HG02981 (cell line): Measurements from ENCODE around the gene C1orf116.

Source experiments
- ATAC-seq: cut with Tn5 transposase; IDR thresholded peaks from one replicate; pipeline ENCODE4 v1.9.1; 2021; ENCODE audit warnings: mild to moderate bottlenecking, moderate library complexity; ENCODE audit not compliant: unreplicated experiment

The C1orf116 gene

DNA sequence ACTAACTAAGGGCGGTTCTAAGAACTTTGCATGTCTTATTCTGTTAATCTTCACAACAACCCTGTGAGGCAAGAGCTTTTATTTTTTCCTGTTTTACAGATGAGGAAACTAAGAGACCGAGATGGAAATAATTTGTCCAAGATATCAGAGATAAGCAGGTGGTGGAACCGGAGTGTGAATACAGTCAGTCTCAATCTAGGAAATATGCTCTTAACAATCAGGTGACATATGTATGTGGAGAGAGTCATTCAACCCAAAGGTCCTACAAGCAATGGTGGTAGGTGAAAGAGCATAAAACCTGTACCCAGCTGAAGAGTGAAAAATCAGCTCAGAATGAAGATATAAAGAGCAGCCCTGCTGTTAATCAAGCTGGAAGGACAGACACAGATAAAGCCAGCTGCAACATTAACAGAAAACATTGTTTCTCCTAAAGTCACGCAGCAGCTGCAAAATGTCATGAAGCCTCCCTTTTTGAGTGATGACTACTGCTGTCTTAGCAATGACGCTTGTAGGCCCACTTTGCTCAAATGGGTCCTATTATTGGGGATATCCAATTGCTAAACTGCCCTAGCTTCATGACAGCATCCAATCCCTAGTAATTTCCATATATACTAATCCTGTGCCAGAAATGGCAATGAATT lies 31.8 kb downstream of the C1orf116 start:
- ATAC-seq: no peak

GRCh38 chr1:206998816-206999215 lies 33.7 kb downstream of the C1orf116 start:
- ATAC-seq: no peak

- no peak for ATAC-seq
Observed at GRCh38 chr1:206992790-206993189, 39.8 kb downstream of the C1orf116 start.

GRCh38 chr1:206987873-206988272 lies 44.7 kb downstream of the C1orf116 start:
- no peak for ATAC-seq

DNA sequence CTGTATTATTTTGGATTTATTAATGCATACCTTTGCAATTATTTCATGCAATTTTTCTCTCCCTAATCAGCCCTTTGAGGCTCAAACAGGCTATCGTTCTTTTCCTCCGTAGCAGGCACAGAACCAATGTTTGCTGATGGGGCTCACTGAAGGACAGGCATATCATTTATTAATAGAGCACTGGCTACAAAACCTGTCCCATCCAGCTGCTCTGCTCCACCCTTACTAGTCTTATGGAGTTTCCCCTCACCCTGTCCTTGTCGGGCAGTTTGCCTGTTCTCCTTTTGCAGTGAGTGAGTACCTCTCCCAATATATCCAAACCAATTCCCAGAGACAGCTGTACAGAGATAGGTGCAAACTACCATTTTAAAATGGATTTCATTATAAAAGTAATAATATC lies 45.7 kb downstream of the C1orf116 start:
- ATAC-seq: no peak

DNA sequence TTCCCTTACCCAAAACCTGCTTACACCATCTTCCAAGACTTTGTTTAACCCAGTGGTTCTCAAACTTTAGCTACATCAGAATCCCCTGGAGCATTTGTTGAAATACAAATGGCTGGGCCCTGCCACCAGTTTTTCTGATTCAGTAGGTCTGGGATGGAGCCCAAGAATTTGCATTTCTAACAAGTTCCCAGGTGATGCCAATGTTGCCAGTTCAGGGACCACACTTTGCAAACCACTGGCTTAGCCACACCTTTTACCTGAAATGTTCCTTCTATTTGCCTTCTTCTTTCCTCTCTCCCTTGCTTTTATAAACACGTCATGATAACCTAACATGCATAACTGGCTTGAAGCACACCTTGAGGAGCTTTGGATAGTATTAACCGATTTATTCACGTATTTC lies 46.2 kb downstream of the C1orf116 start:
- no peak for ATAC-seq

DNA sequence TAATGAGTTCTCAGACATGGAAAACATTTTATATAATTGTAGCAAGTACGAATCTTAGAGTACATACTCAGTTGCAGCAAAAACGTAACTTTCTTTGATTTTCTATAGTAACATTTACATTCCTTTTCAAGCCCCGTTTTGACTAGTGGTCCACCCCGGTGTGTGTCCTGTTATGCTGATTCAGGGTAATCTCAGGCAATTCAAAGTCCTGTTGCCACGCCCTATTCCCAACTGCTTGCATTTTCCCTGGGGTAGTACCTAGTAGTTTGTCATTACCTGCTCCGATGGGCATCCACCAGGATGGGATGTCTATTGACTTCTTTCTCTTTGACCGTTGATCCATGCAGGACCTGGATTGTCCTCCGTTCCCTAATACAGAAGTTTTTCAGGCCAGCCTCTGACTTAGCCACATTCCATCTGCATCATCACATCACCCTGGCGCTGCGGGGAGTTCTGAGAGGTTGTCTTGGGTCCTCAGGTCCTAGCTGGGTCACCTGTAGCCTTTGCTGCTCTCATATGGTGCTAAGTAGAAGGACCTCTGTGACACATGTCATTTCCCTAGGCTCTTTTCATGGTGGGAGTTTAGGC lies 47.3 kb downstream of the C1orf116 start:
- no peak for ATAC-seq

DNA sequence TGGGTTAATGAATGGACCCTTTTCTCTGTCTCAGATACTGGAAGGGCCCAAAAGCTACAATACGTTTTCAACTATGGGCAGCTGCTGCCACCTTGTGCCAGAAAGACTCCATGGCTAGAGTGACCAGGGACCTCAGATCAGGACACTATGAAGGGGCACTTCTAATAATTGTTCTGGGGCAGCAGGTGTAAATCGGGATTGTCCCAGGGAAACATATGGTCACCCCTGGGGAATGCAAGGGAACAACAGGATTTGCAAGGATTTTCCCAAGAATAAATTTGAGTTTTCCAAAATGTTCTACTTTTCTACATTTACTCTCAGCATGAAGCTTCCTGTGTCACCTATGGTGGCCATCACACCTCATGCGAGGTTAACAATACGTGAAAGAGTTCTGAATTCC lies 50.3 kb downstream of the C1orf116 start:
- no peak for ATAC-seq

- no peak for ATAC-seq
Observed at GRCh38 chr1:206979379-206980043, 53.0 kb downstream of the C1orf116 start.

- no peak for ATAC-seq
Observed at GRCh38 chr1:206978259-206978658, 54.3 kb downstream of the C1orf116 start.

GRCh38 chr1:206975306-206975705 lies 57.2 kb downstream of the C1orf116 start:
- ATAC-seq: no peak

DNA sequence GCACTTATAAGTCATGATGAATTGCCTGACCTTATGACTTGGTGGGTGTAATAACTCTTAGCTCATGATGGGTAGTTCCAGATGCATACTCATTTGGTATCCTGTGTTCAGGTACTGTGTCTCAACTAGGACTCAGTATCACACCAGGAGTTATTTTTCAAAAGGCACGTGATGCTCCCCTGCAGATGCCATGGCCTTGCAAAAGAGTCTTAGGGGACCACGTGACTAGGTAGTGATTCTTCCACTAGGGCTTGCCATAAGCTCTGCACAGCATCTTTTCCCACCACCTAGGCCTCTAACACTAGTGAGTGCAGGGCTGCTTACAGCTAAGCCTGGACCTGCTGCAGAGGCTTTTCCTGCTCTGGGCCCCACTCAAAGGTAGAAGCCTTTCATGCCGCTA lies 58.4 kb downstream of the C1orf116 start:
- ATAC-seq: no peak

GRCh38 chr1:206972728-206973127 lies 59.8 kb downstream of the C1orf116 start:
- no peak for ATAC-seq

- peak; percentile 56 for ATAC-seq
Observed at GRCh38 chr1:206971029-206971655, 61.4 kb downstream of the C1orf116 start.

- ATAC-seq: no peak
Observed at GRCh38 chr1:206970446-206970845, 62.1 kb downstream of the C1orf116 start, which contains the start of gene FCAMR. TSS of gene FCAMR (minus strand) at chr1:206970460. CDS start at chr1:206970125, 335 bp downstream.

DNA sequence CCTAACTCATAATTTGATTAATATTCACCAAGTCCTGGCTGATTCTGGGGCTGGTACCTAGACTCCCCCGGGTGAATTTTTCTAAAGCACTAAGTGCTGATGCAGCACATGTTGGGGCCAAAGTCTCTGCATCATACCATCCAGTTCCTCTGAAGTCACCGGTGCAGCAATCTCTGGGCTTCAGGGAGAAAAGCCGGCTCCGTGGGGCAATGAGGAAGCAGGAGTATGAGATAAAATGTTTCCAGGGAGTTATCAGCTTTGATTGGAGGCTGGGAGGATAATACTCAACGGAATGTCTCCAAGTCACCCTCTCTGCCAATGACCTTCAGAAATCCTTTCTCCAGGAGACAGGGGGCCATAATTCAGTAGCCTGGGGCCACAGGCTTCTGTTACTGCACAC lies 63.5 kb downstream of the C1orf116 start:
- no peak for ATAC-seq
